Measurements from ENCODE around the gene NCOR2.
A peak's percentile ranks its signal among the peaks of the same experiment; 100 is the strongest.

Gene NCOR2

GRCh38 chr12:124605883-124606774, 38.7 kb upstream of the NCOR2 start:
- H3K4me3 Mint-ChIP-seq: no peak overlapping the region
- H3K36me3 Mint-ChIP-seq (ENCODE audit: low read depth): no peaks in the 10 kb centered on the region
- peaks cover 5% of the 10 kb centered on the region for H3K27me3 Mint-ChIP-seq
- H3K4me1 Mint-ChIP-seq (ENCODE audit: low read depth): peaks cover 23% of the 10 kb centered on the region
- H3K27ac Mint-ChIP-seq: no peak overlapping the region
- H3K9me3 Mint-ChIP-seq: no peaks in the 10 kb centered on the region
- DNase-seq: no peak

- DNase-seq: no peak
- Mint-ChIP-seq H3K9me3 (no peaks in the 10 kb centered on the region), H3K4me3 (no peak overlapping the region), H3K27ac (no peak overlapping the region), H3K27me3 (peaks cover 5% of the 10 kb centered on the region), H3K36me3 (ENCODE audit: low read depth) (no peaks in the 10 kb centered on the region), H3K4me1 (ENCODE audit: low read depth) (peaks cover 21% of the 10 kb centered on the region)
Observed at GRCh38 chr12:124605150-124605882, 37.9 kb upstream of the NCOR2 start.

DNA sequence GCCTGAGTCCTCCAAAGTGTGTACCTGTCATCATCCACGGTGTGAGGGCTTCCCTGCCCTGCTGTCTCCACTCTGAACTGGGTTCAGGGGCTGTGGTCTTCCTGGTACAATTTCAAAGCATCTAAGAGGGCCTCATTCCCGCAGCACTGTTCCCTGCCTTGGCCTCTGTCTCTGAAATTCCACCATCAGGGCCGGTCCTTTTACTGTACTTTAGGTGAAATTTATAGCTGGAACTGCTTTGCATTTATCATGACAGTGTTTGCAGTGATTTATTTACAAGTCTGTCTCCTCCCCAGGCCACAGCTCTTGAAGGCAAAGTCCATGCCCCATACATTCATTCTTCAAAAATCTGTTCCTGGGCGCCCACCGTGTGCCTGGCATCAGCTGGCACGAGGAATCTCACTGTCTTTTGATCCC, 36.9 kb upstream of the NCOR2 start:
- Mint-ChIP-seq H3K4me3 (no peak overlapping the region), H3K27ac (no peak overlapping the region), H3K27me3 (peaks cover under 1% of the 10 kb centered on the region), H3K36me3 (ENCODE audit: low read depth) (no peaks in the 10 kb centered on the region), H3K4me1 (ENCODE audit: low read depth) (peaks cover 21% of the 10 kb centered on the region), H3K9me3 (no peaks in the 10 kb centered on the region)
- DNase-seq: no peak

DNA sequence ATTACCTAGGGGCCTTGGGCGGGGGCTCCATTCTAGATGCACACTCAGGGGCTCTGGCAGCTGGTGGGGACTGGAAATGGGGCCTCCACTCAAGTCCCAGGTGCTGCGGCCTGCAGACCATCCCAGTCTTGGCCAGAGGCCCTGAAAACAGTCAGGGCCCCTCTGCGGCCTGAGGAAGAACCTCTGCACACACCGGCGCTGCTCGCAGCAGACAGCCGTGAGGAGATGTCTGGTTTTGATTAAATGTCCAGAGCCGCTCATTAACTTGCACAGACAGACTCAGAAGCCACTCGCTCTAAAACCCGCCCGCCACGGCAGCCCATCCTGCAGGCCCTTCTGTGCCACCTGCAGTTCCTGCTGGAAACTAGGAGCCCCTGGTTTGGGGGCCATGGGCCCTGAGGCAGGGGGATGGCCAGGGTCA, 36.4 kb upstream of the NCOR2 start:
- Mint-ChIP-seq H3K36me3 (ENCODE audit: low read depth) (no peaks in the 10 kb centered on the region), H3K4me1 (ENCODE audit: low read depth) (peaks cover 21% of the 10 kb centered on the region), H3K27me3 (no peaks in the 10 kb centered on the region), H3K4me3 (no peak overlapping the region), H3K9me3 (no peaks in the 10 kb centered on the region), H3K27ac (no peak overlapping the region)
- DNase-seq: no peak

GRCh38 chr12:124603100-124603541, 35.7 kb upstream of the NCOR2 start:
- DNase-seq: no peak
- H3K9me3 Mint-ChIP-seq: no peaks in the 10 kb centered on the region
- peaks cover 14% of the 10 kb centered on the region for H3K4me1 Mint-ChIP-seq (ENCODE audit: low read depth)
- no peaks in the 10 kb centered on the region for H3K36me3 Mint-ChIP-seq (ENCODE audit: low read depth)
- H3K4me3 Mint-ChIP-seq: no peak overlapping the region
- no peak overlapping the region for H3K27ac Mint-ChIP-seq
- no peaks in the 10 kb centered on the region for H3K27me3 Mint-ChIP-seq

- Mint-ChIP-seq H3K27me3 (no peaks in the 10 kb centered on the region), H3K36me3 (ENCODE audit: low read depth) (no peaks in the 10 kb centered on the region), H3K9me3 (no peaks in the 10 kb centered on the region), H3K4me1 (ENCODE audit: low read depth) (peaks cover 10% of the 10 kb centered on the region), H3K27ac (no peak overlapping the region), H3K4me3 (no peak overlapping the region)
- DNase-seq: no peak
Observed at GRCh38 chr12:124601706-124602105, 34.3 kb upstream of the NCOR2 start.

GRCh38 chr12:124599074-124599999, 31.9 kb upstream of the NCOR2 start:
- Mint-ChIP-seq H3K9me3 (no peaks in the 10 kb centered on the region), H3K27me3 (peaks cover 3% of the 10 kb centered on the region), H3K36me3 (ENCODE audit: low read depth) (no peaks in the 10 kb centered on the region), H3K4me3 (no peak overlapping the region), H3K27ac (peak overlapping the region; percentile 14), H3K4me1 (ENCODE audit: low read depth) (peaks cover 10% of the 10 kb centered on the region)
- no peak for DNase-seq

DNA sequence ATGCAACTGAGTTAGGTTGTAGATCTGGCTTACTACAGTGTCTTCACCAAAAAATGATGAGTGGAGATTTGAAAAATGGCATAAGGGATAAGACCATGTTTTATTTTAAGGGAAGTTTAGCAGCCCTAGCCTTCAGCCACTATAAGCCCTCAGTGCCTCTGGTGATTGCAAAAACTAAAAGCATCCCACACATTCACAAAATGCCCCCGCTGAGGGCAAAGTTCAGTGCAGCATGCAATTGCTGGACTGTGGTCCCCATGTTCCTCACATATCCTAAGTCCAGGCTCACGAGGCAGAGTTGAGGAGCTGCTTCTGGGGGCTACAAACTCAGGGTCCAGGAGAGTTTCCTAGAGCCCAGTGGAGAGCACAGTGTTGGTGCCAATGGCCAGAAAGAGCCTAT, 29.6 kb upstream of the NCOR2 start:
- no peak for DNase-seq
- Mint-ChIP-seq H3K27ac (no peak overlapping the region), H3K4me1 (ENCODE audit: low read depth) (peaks cover 10% of the 10 kb centered on the region), H3K36me3 (ENCODE audit: low read depth) (no peaks in the 10 kb centered on the region), H3K4me3 (no peak overlapping the region), H3K9me3 (no peaks in the 10 kb centered on the region), H3K27me3 (peaks cover 5% of the 10 kb centered on the region)

GRCh38 chr12:124595444-124595843, 28.0 kb upstream of the NCOR2 start:
- Mint-ChIP-seq H3K4me1 (ENCODE audit: low read depth) (peaks cover 10% of the 10 kb centered on the region), H3K4me3 (no peak overlapping the region), H3K27ac (no peak overlapping the region), H3K36me3 (ENCODE audit: low read depth) (no peaks in the 10 kb centered on the region), H3K27me3 (peaks cover 5% of the 10 kb centered on the region), H3K9me3 (peaks cover 5% of the 10 kb centered on the region)
- DNase-seq: no peak

GRCh38 chr12:124594851-124595250, 27.4 kb upstream of the NCOR2 start:
- no peak overlapping the region for H3K27ac Mint-ChIP-seq
- H3K9me3 Mint-ChIP-seq: peaks cover 5% of the 10 kb centered on the region

GRCh38 chr12:124593851-124594401, 26.5 kb upstream of the NCOR2 start:
- peaks cover 14% of the 10 kb centered on the region for H3K4me1 Mint-ChIP-seq (ENCODE audit: low read depth)
- no peak overlapping the region for H3K4me3 Mint-ChIP-seq
- H3K36me3 Mint-ChIP-seq (ENCODE audit: low read depth): no peaks in the 10 kb centered on the region
- no peak for DNase-seq
- peaks cover 5% of the 10 kb centered on the region for H3K9me3 Mint-ChIP-seq
- peaks cover 5% of the 10 kb centered on the region for H3K27me3 Mint-ChIP-seq
- H3K27ac Mint-ChIP-seq: no peak overlapping the region

More at GRCh38 chr12:124594851-124595250, 27.4 kb upstream of the NCOR2 start:
- H3K4me1 Mint-ChIP-seq (ENCODE audit: low read depth): peaks cover 13% of the 10 kb centered on the region
- H3K36me3 Mint-ChIP-seq (ENCODE audit: low read depth): no peaks in the 10 kb centered on the region
- no peak for DNase-seq
- no peak overlapping the region for H3K4me3 Mint-ChIP-seq
- peaks cover 5% of the 10 kb centered on the region for H3K27me3 Mint-ChIP-seq

DNA sequence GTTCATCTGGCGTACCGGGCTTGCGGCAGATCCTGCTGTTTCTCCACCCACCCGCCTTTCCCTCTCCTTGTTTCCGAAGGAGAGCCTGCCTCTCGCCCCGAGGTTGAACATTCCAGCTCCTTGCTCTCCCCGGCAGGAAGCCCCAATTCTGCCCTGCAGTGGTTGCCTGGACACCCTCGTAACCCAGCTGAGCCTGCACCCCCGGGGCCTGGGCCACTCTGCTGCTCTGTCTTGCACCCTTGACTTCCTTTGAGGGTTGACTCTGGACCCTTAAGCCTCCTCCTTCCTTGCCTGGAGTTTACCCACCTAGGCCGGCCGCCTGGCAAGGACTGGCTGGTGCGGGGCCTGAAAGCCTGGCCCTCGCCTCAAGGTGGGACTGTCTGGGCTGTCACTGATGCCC, 25.8 kb upstream of the NCOR2 start:
- no peak overlapping the region for H3K4me3 Mint-ChIP-seq
- H3K27me3 Mint-ChIP-seq: peaks cover 5% of the 10 kb centered on the region
- H3K9me3 Mint-ChIP-seq: peaks cover 5% of the 10 kb centered on the region
- H3K27ac Mint-ChIP-seq: no peak overlapping the region
- no peak for DNase-seq
- no peaks in the 10 kb centered on the region for H3K36me3 Mint-ChIP-seq (ENCODE audit: low read depth)
- peaks cover 17% of the 10 kb centered on the region for H3K4me1 Mint-ChIP-seq (ENCODE audit: low read depth)

- Mint-ChIP-seq H3K27ac (no peak overlapping the region), H3K4me1 (ENCODE audit: low read depth) (peaks cover 17% of the 10 kb centered on the region), H3K9me3 (peaks cover 5% of the 10 kb centered on the region), H3K4me3 (no peak overlapping the region), H3K36me3 (ENCODE audit: low read depth) (no peaks in the 10 kb centered on the region), H3K27me3 (peaks cover 6% of the 10 kb centered on the region)
- DNase-seq: no peak
Observed at GRCh38 chr12:124592481-124593160, 25.2 kb upstream of the NCOR2 start.

All from activated T-cell treated with anti-CD3 and anti-CD28 coated beads, Interleukin-2, amount 50 U/mL, for 24 hours (primary cell).